Measurements from ENCODE around the gene GRAMD1B.
A peak's percentile ranks its signal among the peaks of the same experiment; 100 is the strongest.

GRAMD1B gene

DNA sequence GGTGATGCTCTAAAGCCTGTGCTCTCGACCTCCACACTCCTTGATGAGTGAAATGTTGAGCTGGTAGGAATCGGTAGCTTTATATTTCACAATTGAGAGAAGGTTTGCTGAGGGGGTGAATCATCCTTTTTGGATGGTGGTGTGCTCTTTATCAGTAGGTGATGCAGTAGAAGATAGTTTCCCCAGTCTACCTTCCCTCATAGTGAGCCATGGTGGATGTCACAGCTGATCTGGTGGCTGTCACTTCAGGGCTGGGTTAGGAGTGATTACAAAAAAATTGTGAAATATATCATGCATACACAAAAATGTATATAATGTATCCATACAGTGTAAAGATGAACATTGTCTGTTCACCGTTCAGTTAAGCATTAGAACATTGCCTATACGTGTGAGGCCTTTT is 105.3 kb downstream of the GRAMD1B start:
- no peak for DNase-seq (ENCODE audit: low spot score)

DNA sequence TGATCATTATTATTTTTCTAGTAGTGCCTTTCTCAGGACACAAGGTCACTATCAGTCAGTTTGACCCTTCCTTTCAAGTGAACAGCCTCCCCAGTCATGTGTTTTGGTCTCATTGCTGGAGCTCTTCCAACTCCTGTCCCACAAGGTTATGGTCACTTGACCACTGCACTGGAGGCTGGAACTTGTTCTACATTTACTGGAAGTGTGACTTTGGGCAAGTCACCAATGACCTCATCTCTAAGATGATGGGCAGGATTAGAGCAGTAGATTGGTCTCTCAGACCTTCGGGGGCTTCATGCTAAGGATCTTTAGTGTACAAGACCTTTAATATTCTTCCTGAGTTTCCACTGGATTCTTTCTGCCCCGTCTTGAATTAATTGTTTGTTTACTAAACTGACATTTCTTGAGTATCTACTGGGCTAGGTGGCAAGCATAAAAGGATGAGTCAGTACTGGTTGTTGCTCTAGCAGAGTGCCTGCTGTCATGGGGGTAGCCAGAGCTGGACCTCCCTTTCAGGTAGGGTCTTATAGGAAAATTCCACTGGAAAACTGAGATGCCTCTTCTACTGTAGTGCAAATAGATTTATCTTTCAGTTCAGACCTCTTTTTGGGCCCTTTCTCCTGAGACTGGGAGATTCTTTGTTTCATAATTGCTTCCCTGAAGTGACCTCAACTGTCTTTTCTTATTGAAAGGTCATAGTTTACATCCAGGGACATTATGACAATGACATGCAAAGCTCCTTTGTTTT is 106.8 kb downstream of the GRAMD1B start:
- peak; percentile 59 for DNase-seq (ENCODE audit: low spot score)

- DNase-seq (ENCODE audit: low spot score) = no peak
Observed at GRCh38 chr11:123537726-123538125, 107.7 kb downstream of the GRAMD1B start.

GRCh38 chr11:123543797-123544196 is 113.7 kb downstream of the GRAMD1B start:
- no peak for DNase-seq (ENCODE audit: low spot score)

DNA sequence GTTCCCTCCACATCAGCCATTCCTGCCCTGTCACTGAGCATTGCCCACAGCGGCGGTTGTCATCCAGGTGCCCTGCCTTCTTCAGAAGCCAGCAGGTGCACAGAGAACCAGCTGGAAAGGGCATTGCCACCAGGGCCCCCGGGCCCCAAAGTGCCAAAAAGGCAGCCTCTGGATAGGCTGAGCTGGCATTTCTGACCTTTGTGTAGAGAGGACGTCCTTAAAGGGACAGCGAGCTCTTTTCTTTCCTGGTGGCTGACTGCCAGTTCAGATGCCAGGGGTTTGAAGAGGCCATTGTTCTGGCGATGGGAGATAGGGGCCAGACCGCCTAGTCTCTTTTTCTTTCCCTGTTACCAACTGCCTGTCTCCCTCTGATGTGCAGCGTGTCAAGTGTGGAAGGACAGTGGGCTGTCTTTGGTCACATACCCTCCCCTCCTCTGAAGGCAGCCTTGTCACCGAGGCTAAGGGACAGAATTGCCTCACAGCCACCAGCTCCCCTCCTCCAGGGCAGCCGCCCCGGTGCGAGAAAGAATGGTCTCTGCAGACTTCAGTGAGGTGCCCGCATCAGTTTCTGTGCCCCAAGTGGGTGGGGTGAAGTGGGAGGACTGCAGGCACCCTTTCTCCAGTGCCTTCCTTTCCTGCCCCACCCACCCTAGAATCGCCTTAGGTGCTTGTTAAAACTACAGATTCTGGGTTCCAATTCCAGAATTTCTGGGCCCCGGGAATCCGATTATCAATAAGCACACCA is 114.7 kb downstream of the GRAMD1B start:
- no peak for DNase-seq (ENCODE audit: low spot score)

GRCh38 chr11:123545726-123546270 is 115.7 kb downstream of the GRAMD1B start:
- DNase-seq (ENCODE audit: low spot score) = no peak

GRCh38 chr11:123546515-123546914 is 116.4 kb downstream of the GRAMD1B start:
- DNase-seq (ENCODE audit: low spot score) = no peak

- DNase-seq (ENCODE audit: low spot score) = no peak
Observed at GRCh38 chr11:123547180-123547579, 117.1 kb downstream of the GRAMD1B start.

- DNase-seq (ENCODE audit: low spot score) = no peak
Observed at GRCh38 chr11:123548774-123549173, 118.7 kb downstream of the GRAMD1B start.

- DNase-seq (ENCODE audit: low spot score) = no peak
Observed at GRCh38 chr11:123549926-123550917, 120.2 kb downstream of the GRAMD1B start.

GRCh38 chr11:123551079-123551478 is 121.0 kb downstream of the GRAMD1B start:
- no peak for DNase-seq (ENCODE audit: low spot score)

DNA sequence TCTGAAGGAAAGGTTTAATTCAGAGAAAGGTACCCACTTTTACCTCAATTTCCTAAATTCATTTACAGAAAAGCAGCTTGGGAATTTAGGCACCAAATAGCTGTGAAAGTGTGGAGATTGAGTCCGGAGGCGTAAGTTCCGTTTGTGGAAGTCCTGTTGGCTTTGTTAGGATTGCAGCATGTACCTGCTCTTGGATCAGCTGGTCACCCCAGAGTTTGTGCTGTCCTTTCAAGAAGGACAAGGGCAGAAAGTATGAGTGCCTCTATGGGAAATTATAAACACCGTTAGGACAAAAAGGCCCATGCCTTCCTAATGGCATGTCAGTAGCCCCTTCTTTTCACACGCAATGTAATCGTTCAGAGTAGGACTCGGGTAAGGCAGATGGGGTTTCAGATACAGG is 126.6 kb downstream of the GRAMD1B start:
- DNase-seq (ENCODE audit: low spot score) = no peak

DNA sequence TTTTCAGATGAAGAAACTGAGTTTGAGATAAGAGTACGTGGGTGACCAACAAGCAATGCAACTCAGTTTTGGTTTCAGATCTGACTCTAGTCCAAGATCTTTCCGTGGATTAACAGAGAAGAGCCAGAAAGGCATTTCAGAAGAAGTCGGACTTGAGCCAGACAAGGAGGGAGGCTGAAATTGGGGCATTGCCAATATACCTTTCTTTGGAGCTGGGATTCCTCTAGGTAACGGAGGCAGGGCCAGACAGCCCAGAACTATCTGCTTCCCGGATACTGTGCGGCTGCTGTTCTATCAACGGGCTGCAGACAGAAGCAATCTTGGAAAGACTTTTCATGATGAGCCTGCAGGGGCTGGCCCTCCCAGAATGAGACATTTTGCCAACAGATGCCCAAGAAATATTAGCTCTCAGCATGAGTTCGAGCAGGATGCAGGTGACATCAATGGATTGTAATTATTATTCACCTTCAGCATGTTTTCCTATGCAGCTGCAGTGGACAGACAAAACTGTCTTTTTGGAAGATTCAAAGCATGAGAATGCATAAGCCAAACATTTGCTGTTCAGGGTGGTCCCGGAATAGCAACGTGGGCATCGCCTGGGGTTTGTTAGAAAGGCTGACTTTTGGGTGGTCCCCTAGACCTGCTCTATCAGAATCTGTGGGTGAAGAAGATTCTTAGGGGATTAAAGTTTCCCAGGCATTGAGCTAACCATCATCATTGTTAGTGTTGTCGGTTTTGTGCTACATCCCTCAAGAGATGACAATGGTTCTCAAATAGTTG is 128.7 kb downstream of the GRAMD1B start:
- no peak for DNase-seq (ENCODE audit: low spot score)

- no peak for DNase-seq (ENCODE audit: low spot score)
Observed at GRCh38 chr11:123559523-123559955, 129.5 kb downstream of the GRAMD1B start.

GRCh38 chr11:123560006-123560405 is 129.9 kb downstream of the GRAMD1B start:
- no peak for DNase-seq (ENCODE audit: low spot score)

- no peak for DNase-seq (ENCODE audit: low spot score)
Observed at GRCh38 chr11:123561431-123561800, 131.3 kb downstream of the GRAMD1B start.

GRCh38 chr11:123562158-123562557 is 132.1 kb downstream of the GRAMD1B start:
- no peak for DNase-seq (ENCODE audit: low spot score)

GRCh38 chr11:123562829-123563228 is 132.8 kb downstream of the GRAMD1B start:
- no peak for DNase-seq (ENCODE audit: low spot score)

DNA sequence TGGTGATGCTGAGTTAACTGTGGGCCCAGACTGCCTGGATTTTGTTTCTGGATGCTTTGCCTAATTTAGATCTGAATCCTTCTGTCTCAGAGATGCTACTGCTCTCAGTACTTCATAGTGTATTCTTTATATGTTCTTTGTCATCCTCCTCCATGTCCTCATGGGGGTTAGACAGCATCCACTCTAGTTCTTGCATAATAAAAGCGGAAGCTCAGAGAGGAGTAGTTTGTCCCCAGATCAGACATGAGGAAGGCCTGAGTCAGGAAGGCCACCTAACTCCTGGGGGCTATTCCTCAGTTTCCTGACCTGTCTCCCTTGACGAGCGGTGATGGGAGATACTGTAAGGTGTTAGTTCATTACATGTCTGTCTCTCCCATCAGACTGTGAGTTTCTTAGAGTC is 134.2 kb downstream of the GRAMD1B start:
- DNase-seq (ENCODE audit: low spot score) = no peak

- no peak for DNase-seq (ENCODE audit: low spot score)
Observed at GRCh38 chr11:123566852-123567251, 136.8 kb downstream of the GRAMD1B start.

DNA sequence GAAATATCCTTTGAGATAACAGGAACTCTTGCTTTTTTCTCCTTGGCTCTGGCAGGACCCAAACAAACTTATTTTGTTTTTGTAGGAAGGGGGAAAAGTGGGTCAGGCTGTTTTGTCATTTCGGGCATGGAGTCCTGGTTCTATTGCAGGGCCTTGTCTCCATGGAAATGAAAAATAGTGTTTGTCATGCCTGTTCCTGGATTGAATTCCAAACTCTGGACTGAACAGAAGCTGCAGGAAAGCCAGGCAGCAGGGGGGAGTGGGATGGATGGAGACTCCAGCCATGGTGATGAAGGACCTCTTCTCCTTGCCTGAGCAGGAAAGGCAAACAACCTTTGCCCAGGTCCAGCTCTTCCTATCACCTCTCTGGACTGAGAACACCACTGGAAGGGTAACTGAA is 137.4 kb downstream of the GRAMD1B start:
- DNase-seq (ENCODE audit: low spot score) = no peak

Data from iPS-NIHi11 (cell line).